Left ventricle myocardium inferior (tissue), 1 donor: ENCODE results near the gene DPH2. TPM values are rescaled to one million over a fixed set of nuclear protein-coding genes. Genes with fewer than 3 reads are reported as not detected.

Source experiments
- DNase-seq: peaks from one replicate; pipeline ENCODE4 v3.0.0-alpha.2; 2020
- H3K27ac ChIP-seq: fragments of 200-600 bp; replicated peaks from 2 replicates; pipeline ENCODE4 v1.8.0; 2021
- H3K27me3 ChIP-seq: fragments of 200-600 bp; 2 replicates; pipeline ENCODE4 v1.8.0; 2021; ENCODE audit warnings: low read depth
- H3K36me3 ChIP-seq: fragments of 200-600 bp; 2 replicates; pipeline ENCODE4 v1.8.0; 2021
- H3K4me1 ChIP-seq: fragments of 200-600 bp; 2 replicates; pipeline ENCODE4 v1.8.0; 2021
- H3K4me3 ChIP-seq: fragments of 200-600 bp; 2 replicates; pipeline ENCODE4 v1.8.0; 2021; ENCODE audit warnings: mild to moderate bottlenecking, moderate library complexity
- H3K9me3 ChIP-seq: fragments of 200-600 bp; replicated peaks from 2 replicates; pipeline ENCODE4 v1.8.0; 2021
- intact Hi-C: fragments of 100-400 bp; cut with micrococcal nuclease; formaldehyde crosslinking; loops from one replicate; pipeline ENCODE4 v1.11.0; 2022
- long read RNA-seq: library from polyadenylated mRNA; unstranded; transcript quantifications from one replicate; pipeline ENCODE4 v2.0.0, GENCODE V29; 2021
- total RNA-seq: library from RNA; stranded (reverse); fragmentation: NEBNext Ultra II Directional; extraction: Animal tissue kit (Norgen Biotek cat#: 25700); gene quantifications from one replicate; pipeline ENCODE4 v1.2.1, GENCODE V29; 2021
- TF ChIP-seq, protein P1 (sequence below): fragments of 200-600 bp; IDR thresholded peaks from 2 replicates; pipeline ENCODE4 v1.8.0; 2021; ENCODE audit warnings: antibody characterized with exemption, mild to moderate bottlenecking, borderline replicate concordance
- donor health status: DM: no; HTN: yes; CAD: no; lungs with severe emphysema.

DPH2 gene, protein sequence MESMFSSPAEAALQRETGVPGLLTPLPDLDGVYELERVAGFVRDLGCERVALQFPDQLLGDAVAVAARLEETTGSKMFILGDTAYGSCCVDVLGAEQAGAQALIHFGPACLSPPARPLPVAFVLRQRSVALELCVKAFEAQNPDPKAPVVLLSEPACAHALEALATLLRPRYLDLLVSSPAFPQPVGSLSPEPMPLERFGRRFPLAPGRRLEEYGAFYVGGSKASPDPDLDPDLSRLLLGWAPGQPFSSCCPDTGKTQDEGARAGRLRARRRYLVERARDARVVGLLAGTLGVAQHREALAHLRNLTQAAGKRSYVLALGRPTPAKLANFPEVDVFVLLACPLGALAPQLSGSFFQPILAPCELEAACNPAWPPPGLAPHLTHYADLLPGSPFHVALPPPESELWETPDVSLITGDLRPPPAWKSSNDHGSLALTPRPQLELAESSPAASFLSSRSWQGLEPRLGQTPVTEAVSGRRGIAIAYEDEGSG
- 18.2 TPM for total RNA-seq
- long read RNA-seq, transcript DPH2-201 (6 exons, 2,472 nt), result major isoform, 20 of 37 reads
- long read RNA-seq, partial matches to known transcripts, result 8 of 37 reads
- long read RNA-seq, other reads (novel, unspliced or antisense), result 6 of 37 reads

DNA sequence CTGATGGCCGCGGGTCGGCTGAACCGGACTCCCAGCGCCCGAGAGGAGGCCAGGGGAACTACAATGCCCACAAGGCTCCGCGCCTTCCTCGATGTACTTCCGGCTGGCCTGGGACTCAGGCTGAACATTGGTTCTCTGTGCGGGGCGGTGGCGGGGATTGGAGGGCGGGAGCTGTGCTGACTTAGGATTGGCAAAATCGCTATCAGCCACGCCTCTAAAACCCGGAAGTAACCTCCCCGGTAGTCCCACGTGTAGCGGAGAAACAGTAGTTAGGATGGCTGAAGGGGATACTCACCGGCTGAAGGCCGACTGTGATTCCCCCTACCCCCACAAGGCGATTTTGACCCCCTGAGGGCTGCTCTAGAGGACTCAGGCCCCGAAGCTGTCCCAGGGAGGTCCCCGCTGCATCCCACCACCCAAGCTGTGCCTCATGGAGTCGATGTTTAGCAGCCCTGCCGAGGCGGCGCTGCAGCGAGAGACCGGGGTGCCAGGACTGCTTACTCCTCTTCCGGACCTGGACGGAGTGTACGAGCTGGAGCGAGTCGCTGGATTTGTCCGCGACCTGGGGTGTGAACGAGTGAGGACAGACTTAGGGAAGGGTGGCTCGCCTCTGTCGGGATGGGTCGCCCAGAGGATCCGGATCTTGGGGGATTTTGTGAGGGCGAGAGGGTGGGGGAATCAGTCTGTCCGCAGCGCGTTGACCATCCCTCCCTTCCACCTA is at the start of gene DPH2:
Gene DPH2 (plus strand): TSS at position 265 of the 721 bp plus-strand sequence. CDS start 166 bp downstream, at position 431.
- TF ChIP-seq, protein P1, sequence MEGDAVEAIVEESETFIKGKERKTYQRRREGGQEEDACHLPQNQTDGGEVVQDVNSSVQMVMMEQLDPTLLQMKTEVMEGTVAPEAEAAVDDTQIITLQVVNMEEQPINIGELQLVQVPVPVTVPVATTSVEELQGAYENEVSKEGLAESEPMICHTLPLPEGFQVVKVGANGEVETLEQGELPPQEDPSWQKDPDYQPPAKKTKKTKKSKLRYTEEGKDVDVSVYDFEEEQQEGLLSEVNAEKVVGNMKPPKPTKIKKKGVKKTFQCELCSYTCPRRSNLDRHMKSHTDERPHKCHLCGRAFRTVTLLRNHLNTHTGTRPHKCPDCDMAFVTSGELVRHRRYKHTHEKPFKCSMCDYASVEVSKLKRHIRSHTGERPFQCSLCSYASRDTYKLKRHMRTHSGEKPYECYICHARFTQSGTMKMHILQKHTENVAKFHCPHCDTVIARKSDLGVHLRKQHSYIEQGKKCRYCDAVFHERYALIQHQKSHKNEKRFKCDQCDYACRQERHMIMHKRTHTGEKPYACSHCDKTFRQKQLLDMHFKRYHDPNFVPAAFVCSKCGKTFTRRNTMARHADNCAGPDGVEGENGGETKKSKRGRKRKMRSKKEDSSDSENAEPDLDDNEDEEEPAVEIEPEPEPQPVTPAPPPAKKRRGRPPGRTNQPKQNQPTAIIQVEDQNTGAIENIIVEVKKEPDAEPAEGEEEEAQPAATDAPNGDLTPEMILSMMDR, result peak; percentile 20
- intact Hi-C loops, result no loop called here

DNA sequence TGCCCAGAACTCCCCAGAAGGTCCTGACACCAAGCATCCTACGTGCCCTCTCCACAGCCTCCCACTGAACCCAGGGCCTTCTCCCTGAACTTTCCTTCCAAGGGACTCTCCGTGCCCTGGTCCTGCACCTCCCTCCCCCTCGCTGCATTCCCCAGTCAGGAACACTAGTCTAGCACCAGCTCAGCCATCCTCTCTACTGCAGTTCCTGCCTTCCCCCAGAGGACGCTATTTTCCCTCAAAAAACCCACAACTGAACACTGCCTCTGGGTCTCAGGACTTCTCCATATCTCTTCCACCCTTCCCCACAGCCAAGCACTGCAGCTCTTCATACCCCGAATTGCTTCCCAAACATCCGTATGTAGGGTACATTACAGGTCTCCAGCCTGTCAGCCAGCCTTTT is 48.8 kb upstream of the DPH2 start:
- Histone ChIP-seq H3K36me3 (peaks cover 17% of the 10 kb centered on the region), H3K27me3 (no peaks in the 10 kb centered on the region), H3K4me1 (no peaks in the 10 kb centered on the region), H3K27ac (no peak overlapping the region), H3K9me3 (no peaks in the 10 kb centered on the region), H3K4me3 (no peak overlapping the region)
- intact Hi-C loops, result no loop called here
- DNase-seq, result no peak
- TF ChIP-seq, protein P1, result no peak

More for the DNA sequence above, at the start of gene DPH2:
- Histone ChIP-seq H3K9me3 (no peaks in the 10 kb centered on the region), H3K4me3 (peak within 1 kb of the TSS; percentile 88), H3K36me3 (peaks cover 48% of the 10 kb centered on the region), H3K4me1 (peaks cover 29% of the 10 kb centered on the region), H3K27ac (peak within 1 kb of the TSS; percentile 59), H3K27me3 (no peaks in the 10 kb centered on the region)
- DNase-seq, result peak; percentile 97

DNA sequence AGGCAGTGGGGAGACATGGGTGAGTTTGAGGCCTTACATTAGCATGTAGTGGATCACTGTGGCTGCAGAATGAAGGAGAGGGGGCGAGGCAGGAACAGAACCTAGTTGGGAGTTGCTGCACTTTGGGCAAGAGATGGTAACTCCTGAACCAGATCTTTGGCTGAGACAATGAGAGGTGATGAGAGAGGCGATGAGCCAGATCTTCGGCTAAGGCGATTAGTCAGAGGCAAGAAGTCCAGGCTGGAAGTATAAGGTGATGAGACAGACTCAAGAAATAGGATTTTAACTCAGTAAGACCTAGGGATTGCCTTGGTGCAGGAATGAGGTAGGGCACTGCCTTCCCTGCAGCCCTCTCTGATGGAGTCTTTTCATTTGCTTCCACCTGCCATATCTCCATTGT is 45.3 kb upstream of the DPH2 start:
- TF ChIP-seq, protein P1, result no peak
- intact Hi-C loops, result no loop called here
- Histone ChIP-seq H3K27ac (no peak overlapping the region), H3K9me3 (no peaks in the 10 kb centered on the region), H3K27me3 (no peaks in the 10 kb centered on the region), H3K4me3 (no peak overlapping the region), H3K36me3 (peaks cover 25% of the 10 kb centered on the region), H3K4me1 (no peaks in the 10 kb centered on the region)
- DNase-seq, result no peak

DNA sequence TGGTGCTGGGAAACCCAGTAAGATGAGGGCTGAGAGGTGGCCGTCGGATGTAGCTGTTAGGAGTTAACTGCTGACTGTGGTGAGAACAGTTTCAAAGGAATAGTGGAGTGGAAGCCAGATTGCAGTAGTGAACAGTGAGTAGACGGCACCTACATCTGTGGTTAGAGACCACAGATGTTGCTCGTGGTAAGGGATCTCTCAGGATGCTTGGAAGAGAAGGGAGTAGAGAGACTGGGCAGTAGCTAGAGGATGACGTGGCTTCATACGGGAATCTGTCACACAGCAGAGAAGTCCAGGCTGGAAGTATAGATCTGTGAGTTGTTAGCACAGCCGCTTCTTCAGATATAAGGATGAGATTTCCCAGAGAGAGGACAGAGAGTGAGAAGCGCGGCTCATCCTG is 44.0 kb upstream of the DPH2 start:
- no peak for DNase-seq
- Histone ChIP-seq H3K27ac (no peak overlapping the region), H3K36me3 (peaks cover 25% of the 10 kb centered on the region), H3K9me3 (no peaks in the 10 kb centered on the region), H3K4me3 (no peak overlapping the region), H3K4me1 (no peaks in the 10 kb centered on the region), H3K27me3 (no peaks in the 10 kb centered on the region)
- TF ChIP-seq, protein P1, result no peak
- intact Hi-C loops, result no loop called here

DNA sequence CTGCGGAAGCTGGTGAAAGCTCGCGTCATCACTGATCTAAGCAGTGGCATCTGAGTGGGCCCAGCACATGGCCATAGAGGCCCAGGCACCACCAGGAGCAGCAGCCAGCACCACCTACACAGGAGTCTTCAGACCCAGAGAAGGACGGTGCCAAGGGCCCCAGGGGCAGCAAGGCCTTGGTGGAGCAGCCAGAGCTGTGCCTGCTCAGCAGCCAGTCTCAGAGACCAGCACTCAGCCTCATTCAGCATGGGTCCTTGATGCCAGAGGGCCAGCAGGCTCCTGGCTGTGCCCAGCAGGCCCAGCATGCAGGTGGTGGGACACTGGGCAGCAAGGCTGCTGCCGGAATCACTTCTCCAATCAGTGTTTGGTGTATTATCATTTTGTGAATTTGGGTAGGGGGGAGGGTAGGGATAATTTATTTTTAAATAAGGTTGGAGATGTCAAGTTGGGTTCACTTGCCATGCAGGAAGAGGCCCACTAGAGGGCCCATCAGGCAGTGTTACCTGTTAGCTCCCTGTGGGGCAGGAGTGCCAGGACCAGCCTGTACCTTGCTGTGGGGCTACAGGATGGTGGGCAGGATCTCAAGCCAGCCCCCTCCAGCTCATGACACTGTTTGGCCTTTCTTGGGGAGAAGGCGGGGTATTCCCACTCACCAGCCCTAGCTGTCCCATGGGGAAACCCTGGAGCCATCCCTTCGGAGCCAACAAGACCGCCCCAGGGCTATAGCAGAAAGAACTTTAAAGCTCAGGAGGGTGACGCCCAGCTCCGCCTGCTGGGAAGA is 39.5 kb upstream of the DPH2 start:
- intact Hi-C loops, result no loop called here
- Histone ChIP-seq H3K4me3 (no peak overlapping the region), H3K27me3 (peaks cover 28% of the 10 kb centered on the region), H3K27ac (no peak overlapping the region), H3K36me3 (peaks cover 14% of the 10 kb centered on the region), H3K4me1 (peaks cover 23% of the 10 kb centered on the region), H3K9me3 (no peaks in the 10 kb centered on the region)
- TF ChIP-seq, protein P1, result peak; percentile 53
- DNase-seq, result no peak
